Astrocyte of the spinal cord (primary cell): ENCODE results near the gene CACUL1.

Source experiments
- DNase-seq: peaks from one replicate; pipeline ENCODE4 v3.0.0; 2011; ENCODE audit warnings: low read depth, low spot score
- H3K4me3 ChIP-seq: 2 replicates; pipeline ENCODE4 v1.5.1; 2011; ENCODE audit warnings: low read depth, mild to moderate bottlenecking, low read length, moderate library complexity
- in situ Hi-C: cut with HindIII; loops from 2 replicates; pipeline ENCODE4 v1.10.0; 2017; ENCODE audit warnings: low sequenced_read_pairs
- TF ChIP-seq, protein P1 (sequence below): IDR thresholded peaks from 2 replicates; pipeline ENCODE4 v1.5.1; 2012; ENCODE audit warnings: low read depth, mild to moderate bottlenecking, low read length, inconsistent platforms

Gene CACUL1

DNA sequence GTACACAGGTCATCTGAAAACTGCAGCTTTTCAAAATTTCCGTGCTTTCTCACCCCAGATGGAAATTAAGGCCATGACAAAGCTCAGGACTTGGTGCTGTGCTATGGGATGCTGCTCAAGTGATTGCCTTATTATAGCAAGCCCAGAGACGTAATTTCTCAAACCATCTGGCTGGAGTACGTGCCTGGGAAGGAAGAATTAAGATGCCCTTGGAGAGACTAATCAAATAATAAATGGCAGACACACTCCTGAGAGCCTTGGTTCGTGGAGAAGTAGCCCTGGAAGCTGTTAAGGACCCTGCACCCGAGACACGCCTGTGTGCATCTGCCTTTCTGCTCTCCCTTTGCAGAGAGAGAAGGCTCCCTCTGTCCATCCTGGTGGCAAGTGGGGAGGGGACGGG lies 121.0 kb downstream of the CACUL1 start:
- H3K4me3 ChIP-seq: no peak overlapping the region
- TF ChIP-seq, protein P1, sequence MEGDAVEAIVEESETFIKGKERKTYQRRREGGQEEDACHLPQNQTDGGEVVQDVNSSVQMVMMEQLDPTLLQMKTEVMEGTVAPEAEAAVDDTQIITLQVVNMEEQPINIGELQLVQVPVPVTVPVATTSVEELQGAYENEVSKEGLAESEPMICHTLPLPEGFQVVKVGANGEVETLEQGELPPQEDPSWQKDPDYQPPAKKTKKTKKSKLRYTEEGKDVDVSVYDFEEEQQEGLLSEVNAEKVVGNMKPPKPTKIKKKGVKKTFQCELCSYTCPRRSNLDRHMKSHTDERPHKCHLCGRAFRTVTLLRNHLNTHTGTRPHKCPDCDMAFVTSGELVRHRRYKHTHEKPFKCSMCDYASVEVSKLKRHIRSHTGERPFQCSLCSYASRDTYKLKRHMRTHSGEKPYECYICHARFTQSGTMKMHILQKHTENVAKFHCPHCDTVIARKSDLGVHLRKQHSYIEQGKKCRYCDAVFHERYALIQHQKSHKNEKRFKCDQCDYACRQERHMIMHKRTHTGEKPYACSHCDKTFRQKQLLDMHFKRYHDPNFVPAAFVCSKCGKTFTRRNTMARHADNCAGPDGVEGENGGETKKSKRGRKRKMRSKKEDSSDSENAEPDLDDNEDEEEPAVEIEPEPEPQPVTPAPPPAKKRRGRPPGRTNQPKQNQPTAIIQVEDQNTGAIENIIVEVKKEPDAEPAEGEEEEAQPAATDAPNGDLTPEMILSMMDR: no peak
- in situ Hi-C loops: no loop called here
- DNase-seq: no peak

DNA sequence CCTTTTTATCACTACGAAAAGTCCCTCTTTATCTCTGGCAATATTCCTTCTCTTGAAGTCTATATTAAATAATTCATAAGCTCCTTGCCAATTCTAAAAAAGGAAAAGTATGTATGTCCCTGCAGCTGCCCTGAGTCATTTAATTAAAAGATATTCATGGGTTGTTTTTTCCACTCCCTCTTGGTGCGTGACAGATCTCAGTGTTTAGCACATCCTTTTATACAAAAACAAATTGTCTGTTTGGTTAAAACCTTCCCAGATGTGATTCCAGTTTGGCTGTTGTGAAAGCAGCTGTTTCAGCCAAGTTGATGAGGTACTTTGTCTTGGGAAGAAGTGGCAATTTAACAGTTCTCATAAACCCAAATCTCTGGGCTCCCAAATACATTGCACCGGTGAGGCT lies 125.6 kb downstream of the CACUL1 start:
- in situ Hi-C loops: no loop called here
- TF ChIP-seq, protein P1: no peak
- H3K4me3 ChIP-seq: no peak overlapping the region

DNA sequence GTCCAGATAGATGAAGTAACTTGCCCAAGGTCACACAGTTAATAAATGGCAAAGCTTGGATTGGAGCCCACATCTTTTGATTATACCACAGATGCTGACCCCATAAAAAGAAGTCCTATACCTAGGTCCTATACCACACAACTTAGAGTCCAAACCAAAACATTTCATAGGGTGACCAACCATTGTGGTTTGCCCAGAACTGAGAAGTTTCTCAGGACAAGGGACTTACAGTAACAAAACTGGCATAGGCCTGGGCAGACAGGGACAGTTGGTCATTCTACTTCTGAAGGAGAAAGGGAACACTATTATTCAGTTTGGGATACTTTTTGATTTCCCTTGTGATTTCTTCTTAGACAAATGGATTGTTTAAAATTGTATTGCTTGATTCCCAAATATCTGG lies 126.4 kb downstream of the CACUL1 start:
- TF ChIP-seq, protein P1: no peak
- no peak for DNase-seq
- no peak overlapping the region for H3K4me3 ChIP-seq
- in situ Hi-C loops: no loop called here

More for the DNA sequence above, 125.6 kb downstream of the CACUL1 start:
- DNase-seq: no peak

DNA sequence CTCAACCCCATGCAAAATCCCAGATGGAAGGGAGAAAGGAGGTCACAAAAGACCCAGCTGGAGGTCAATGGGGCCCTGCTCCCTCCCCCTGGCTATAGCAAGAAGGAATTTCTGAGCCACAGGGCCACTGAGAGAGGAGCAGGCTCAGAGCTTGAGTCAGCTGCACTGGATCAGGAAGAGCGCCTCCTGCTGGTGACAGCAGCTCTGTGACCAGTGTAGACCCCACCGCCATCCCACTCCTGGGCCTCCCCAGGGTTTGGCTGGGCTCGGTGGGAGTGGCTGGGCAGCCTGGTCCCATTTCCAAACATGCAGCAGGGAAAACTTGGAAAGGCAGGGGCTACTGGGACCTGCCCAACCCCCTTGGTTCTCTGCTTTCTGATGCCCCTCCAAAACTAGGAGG lies 127.8 kb downstream of the CACUL1 start:
- in situ Hi-C loops: no loop called here
- DNase-seq: no peak
- H3K4me3 ChIP-seq: no peak overlapping the region
- TF ChIP-seq, protein P1: no peak
